ENCODE data around the gene DUOXA2.
A peak's percentile ranks its signal among the peaks of the same experiment; 100 is the strongest.
"Not testable (repeated sequence)": the region's sequence is repeated elsewhere in the genome, so short reads cannot be mapped to it uniquely, and the experiment has no call there.

DUOXA2 gene

DNA sequence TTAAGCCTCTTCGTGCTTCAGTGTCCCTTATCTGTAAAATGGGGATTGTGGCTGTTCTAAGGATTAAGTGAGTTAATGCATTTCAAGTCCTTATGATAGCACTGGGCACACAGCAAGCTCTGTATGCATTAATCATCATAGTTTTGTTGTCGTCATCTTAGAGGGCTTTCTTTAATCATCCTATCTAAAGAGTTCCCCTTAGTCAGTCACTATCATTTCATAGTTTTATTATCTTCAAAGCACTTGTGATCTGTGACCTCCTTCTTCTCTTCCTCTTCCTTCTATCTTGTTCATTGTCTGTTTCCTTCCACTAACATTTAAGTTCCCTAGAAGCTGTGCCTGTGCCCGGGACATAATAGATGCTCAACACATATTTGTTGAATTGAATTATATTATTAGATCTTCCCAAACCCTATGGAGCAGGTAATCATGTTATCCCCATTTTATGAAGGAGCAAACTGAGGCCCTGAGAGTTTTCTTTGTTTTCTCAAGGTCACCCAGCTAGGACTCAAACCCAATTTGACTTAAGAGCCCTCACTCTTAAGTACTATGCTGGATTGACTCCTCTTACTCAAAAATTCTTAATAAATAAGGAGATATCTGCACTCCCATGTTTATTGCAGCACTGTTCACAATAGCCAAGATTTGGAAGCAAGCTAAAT lies 24.3 kb upstream of the DUOXA2 start:
- Mint-ChIP-seq H3K4me3 (no peak overlapping the region), H3K36me3 (no peaks in the 10 kb centered on the region), H3K4me1 (no peaks in the 10 kb centered on the region), H3K9me3 (peaks cover 3% of the 10 kb centered on the region), H3K27ac (no peak overlapping the region), H3K27me3 (peaks cover 41% of the 10 kb centered on the region)
- ATAC-seq = no peak

DNA sequence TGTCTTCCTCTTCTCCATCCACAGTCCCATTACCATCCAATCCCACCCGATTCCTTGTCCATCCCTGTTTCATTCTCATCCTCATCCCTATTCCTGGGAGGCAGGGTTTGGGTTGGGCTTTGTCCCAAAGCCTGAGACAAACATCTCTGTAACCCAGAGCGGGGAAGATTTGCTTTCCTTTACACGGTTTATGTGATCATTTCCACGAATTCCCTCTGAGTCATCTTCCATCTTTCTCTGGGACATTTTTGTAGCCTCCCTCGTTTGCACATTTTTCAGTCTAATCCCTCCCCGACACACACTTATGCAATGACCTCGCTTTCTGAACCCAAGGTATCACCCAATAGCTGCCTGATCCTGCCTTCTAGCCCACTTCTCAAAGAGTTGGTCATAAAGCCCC lies 23.0 kb upstream of the DUOXA2 start:
- H3K36me3 Mint-ChIP-seq = no peaks in the 10 kb centered on the region
- H3K27me3 Mint-ChIP-seq = peaks cover 41% of the 10 kb centered on the region
- H3K27ac Mint-ChIP-seq = no peak overlapping the region
- no peak for ATAC-seq
- peaks cover 3% of the 10 kb centered on the region for H3K9me3 Mint-ChIP-seq
- H3K4me1 Mint-ChIP-seq = no peaks in the 10 kb centered on the region
- no peak overlapping the region for H3K4me3 Mint-ChIP-seq

DNA sequence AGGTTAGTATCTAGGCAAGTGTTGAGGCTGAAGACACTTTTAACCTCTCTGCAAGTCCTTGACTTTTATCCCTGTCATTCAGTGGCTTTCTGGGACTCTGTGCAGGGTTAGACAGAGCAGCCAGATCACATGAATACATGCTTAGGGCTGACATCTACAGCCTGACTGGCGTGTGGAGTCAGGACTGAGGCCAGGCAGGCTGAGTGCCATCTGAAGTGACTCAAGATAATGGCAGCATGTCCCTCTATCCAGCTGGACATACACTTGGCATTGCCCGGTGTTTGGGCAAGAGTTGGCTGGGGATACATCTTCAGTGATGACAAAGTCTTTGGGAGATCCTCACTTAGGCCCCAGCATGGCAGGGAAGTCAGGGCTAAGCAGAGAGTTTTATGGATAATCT lies 22.6 kb upstream of the DUOXA2 start:
- Mint-ChIP-seq H3K4me3 (no peak overlapping the region), H3K27ac (no peak overlapping the region), H3K4me1 (no peaks in the 10 kb centered on the region), H3K27me3 (peaks cover 41% of the 10 kb centered on the region), H3K9me3 (peaks cover 3% of the 10 kb centered on the region), H3K36me3 (no peaks in the 10 kb centered on the region)
- no peak for ATAC-seq

DNA sequence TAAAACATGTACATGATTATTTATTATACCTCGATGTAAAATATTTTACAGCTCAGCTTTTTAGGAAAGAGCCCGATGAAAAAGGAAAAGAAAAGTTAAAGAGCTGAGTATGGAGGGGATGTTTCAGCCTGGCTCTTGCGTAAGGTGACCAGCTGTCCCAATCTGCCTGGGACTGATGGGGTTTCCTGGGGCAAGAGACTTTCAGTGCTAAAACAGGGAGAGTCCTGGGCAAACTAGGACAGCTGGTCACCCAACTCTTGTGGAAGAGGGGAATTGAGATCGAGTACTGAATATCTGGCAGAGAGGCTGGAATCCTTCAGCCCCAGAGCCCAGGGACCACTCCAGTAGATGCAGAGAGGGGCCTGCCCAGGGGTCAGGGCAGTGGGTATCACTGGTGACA lies 21.1 kb upstream of the DUOXA2 start:
- Mint-ChIP-seq H3K36me3 (no peaks in the 10 kb centered on the region), H3K4me3 (no peak overlapping the region), H3K9me3 (peaks cover 3% of the 10 kb centered on the region), H3K27ac (no peak overlapping the region), H3K4me1 (no peaks in the 10 kb centered on the region), H3K27me3 (peaks cover 33% of the 10 kb centered on the region)
- no peak for ATAC-seq

DNA sequence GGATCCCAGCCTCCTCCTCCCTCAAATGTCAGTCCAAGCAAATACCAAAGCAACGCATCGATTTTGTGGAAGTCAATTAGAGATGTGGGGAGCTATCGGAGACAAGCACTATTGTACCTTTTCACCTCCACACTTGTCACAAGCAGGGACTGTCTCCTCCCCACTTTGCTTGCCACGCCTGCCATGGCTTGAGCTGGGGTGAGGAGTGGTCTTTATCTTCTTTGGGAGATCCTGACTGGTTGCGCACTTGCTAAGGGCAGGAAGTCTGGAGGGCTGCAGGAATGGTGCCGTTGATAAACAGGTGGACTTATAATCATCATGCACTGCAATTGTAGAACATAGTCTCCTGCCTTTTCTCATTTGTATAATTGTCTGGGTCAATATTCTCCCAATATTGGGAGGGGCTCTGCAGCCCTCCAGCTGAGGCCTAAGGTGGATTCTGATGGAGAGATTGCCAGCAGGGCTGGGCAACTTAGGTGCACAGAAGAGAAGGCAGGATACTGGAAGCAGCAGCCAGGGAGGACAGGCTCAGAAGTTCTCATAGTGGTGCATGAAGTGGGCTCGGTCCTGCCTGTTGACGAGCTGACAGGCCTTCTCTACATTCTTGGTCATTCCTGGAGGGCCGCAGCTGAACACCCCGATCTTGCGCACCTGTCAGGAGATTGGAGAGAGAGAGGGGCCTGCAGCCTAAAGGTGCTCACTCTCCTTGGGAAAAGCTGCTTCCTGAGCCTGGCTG lies 20.3 kb upstream of the DUOXA2 start:
- no peaks in the 10 kb centered on the region for H3K36me3 Mint-ChIP-seq

DNA sequence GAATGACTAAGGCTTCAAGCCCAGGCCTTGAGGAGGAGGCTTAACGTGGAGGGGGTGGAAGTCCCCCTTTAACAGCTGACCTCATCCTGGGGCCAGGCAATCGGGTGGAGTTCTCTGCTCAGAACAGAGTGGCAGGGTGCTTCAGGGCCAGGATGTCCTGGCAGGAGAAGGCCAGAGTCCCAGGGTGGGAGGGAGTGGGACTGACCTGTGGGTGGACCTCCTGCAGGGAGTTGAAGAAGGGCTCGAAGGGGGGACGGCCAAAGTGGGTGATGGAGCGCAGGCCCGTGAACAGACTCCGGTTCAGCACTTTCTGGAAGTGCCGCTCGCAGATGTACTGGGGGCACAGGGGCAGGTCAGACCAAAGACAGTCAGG lies 19.8 kb upstream of the DUOXA2 start:
- Mint-ChIP-seq H3K27me3 (peaks cover 36% of the 10 kb centered on the region), H3K4me3 (no peak overlapping the region), H3K9me3 (peaks cover 3% of the 10 kb centered on the region), H3K36me3 (no peaks in the 10 kb centered on the region), H3K4me1 (no peaks in the 10 kb centered on the region), H3K27ac (no peak overlapping the region)
- peak; percentile 26 for ATAC-seq

More for the DNA sequence above, 20.3 kb upstream of the DUOXA2 start:
- Mint-ChIP-seq H3K4me1 (no peaks in the 10 kb centered on the region), H3K9me3 (peaks cover 3% of the 10 kb centered on the region), H3K27ac (no peak overlapping the region), H3K4me3 (no peak overlapping the region), H3K27me3 (peaks cover 33% of the 10 kb centered on the region)
- no peak for ATAC-seq

DNA sequence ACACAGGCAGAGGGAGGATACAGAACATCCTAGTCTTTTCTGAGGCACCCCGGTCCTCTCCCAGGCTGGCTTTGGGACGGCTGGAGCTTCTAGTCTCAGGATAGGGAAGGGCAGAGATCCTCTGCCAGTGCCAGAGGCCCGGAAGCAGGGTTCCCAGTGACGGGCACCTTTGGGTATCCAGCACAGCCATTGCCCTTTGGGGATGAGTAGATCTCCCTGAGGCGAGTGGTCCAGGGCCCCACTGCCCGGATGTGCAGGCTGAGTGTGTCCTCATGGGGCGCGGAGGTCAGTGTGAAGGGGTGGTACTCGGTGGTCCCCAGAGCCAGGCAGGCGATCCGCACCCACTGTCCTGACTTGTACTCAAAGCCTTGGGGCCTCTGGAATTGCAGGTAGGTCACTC lies 18.5 kb upstream of the DUOXA2 start:
- Mint-ChIP-seq H3K9me3 (peaks cover 3% of the 10 kb centered on the region), H3K4me3 (no peak overlapping the region), H3K27me3 (peaks cover 41% of the 10 kb centered on the region), H3K36me3 (no peaks in the 10 kb centered on the region), H3K27ac (no peak overlapping the region), H3K4me1 (no peaks in the 10 kb centered on the region)
- no peak for ATAC-seq

DNA sequence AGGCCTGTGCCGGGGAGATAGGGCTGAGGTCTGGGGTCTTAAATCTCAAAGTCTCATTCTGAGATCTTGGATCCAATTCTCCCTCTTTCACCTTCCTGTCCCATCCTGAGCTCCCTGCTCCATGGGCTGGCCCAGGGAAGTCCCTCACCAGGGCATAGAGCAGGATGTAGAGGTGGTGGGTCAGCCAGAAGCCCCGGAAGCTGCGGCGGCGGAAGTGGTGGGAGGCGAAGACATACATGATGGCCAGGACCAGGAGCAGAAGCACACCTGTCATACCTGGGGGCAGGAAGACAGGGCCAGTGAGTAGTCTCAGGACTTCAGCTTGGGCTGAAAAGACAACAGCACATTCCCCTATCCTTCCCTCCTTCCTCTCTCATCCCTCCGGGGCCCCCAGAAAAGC lies 16.7 kb upstream of the DUOXA2 start:
- H3K9me3 Mint-ChIP-seq = peaks cover 3% of the 10 kb centered on the region
- H3K4me1 Mint-ChIP-seq = no peaks in the 10 kb centered on the region
- no peak overlapping the region for H3K27ac Mint-ChIP-seq
- no peaks in the 10 kb centered on the region for H3K36me3 Mint-ChIP-seq
- no peak for ATAC-seq
- H3K27me3 Mint-ChIP-seq = peaks cover 36% of the 10 kb centered on the region
- no peak overlapping the region for H3K4me3 Mint-ChIP-seq

DNA sequence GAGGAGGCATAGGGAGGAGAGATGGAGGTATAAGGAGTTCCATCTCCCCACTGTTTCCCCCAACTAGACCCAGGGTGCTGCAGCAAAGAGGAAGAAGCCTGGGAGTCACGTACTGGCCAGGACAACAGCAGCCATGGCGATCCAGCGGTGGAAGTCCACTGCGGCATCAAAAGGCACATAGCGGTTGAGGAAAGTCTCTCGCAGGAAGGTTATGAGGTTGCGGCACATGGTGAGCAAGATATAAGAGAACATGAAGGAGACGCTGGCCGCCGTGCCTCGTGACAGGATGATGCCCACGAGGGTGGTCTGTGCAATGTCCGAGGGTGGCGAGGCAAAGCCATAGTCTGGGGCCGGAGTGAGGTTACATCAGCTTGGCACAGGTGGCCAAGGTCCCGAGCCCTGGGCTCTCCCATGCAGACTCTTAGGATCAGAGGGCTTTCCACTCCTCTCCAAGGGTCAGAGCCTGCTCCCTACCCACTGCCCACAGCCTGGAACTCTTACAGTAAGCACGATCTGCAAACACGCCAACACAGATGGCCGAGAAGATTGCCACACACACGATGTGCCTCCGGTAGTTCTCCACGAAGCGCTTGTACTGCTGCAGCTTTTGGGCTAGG lies 14.5 kb upstream of the DUOXA2 start:
- Mint-ChIP-seq H3K9me3 (no peaks in the 10 kb centered on the region), H3K4me1 (no peaks in the 10 kb centered on the region), H3K27ac (no peak overlapping the region), H3K27me3 (peaks cover 25% of the 10 kb centered on the region), H3K4me3 (no peak overlapping the region), H3K36me3 (no peaks in the 10 kb centered on the region)
- no peak for ATAC-seq

DNA sequence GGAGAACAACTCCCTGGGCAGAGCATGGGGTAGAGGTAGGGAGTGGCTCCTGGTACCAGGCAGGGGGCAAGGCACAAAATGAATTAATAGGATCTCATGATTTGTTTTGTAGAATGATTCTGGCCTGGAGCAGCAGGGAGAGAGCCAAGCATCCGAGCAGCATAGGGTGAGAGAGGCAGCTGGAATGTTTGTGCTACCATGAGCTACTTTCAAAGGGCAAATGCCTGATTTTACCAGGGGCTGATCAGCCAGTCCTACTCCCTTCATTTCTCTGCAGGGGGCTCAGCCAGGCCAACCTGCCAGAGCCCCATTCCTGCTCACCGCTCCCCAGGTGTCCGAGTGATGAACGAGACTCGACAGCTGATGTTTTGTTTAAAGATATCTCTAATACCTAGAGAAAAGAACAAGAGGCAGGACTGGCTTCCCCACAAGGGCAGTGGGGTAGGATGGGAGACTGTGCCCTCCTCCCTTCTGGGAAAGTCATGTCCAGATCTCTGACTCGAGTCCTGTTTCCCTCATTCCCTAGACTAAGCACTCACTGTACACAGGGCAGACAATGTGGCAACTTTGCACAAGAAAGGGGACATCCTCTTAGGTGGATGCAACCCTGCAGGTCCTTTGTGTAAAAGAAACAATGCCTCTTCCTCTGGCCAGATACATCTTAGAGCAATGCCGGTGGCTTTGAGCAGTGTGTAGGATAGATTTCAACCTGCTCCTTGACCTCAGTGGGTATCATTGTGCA lies 13.1 kb upstream of the DUOXA2 start:
- no peak overlapping the region for H3K4me3 Mint-ChIP-seq
- ATAC-seq = no peak
- H3K4me1 Mint-ChIP-seq = no peaks in the 10 kb centered on the region
- peaks cover 30% of the 10 kb centered on the region for H3K27me3 Mint-ChIP-seq
- H3K36me3 Mint-ChIP-seq = no peaks in the 10 kb centered on the region
- H3K9me3 Mint-ChIP-seq = no peaks in the 10 kb centered on the region
- H3K27ac Mint-ChIP-seq = no peak overlapping the region

DNA sequence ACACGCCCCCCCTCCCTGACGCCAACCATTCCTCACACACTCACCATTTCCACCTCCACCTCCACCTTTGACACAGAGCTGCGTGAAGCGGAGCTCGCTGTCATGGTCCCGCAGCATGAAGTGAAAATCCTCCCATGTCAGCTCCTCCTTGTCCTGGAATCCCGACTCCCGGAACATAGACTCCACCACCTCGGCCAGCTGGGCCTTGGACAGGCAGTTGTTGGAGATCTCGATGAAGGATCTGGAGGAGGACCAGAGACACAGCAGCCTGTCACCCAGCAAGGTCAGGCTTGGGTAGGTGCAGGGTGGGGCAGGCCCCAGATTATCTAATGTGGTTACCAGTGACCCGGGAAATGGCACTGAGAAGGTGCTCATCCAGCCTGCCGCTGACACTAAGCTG lies 12.4 kb upstream of the DUOXA2 start:
- no peaks in the 10 kb centered on the region for H3K9me3 Mint-ChIP-seq
- H3K36me3 Mint-ChIP-seq = no peaks in the 10 kb centered on the region
- H3K27ac Mint-ChIP-seq = no peak overlapping the region
- ATAC-seq = no peak
- H3K27me3 Mint-ChIP-seq = peaks cover 37% of the 10 kb centered on the region
- no peak overlapping the region for H3K4me3 Mint-ChIP-seq
- H3K4me1 Mint-ChIP-seq = no peaks in the 10 kb centered on the region

DNA sequence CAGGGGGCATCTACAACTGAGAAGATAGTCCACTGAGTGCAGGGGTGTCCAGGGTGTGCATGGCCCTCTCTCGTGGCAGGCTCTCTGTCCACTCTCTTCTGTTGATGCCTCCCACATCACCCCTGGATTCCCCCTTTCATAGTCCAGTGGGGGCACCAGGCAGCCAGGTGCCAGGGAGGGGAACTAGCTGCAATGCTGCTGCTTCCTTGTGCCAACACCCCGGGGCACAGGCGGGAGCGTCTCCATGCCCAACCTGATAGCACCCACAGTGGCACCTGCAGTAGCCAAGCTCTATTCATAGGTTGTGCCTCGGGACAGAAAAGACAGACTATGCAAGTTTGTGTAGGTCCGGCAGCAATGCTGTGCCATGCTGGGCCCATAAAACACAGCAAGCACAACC lies 11.9 kb upstream of the DUOXA2 start:
- no peak overlapping the region for H3K27ac Mint-ChIP-seq

DNA sequence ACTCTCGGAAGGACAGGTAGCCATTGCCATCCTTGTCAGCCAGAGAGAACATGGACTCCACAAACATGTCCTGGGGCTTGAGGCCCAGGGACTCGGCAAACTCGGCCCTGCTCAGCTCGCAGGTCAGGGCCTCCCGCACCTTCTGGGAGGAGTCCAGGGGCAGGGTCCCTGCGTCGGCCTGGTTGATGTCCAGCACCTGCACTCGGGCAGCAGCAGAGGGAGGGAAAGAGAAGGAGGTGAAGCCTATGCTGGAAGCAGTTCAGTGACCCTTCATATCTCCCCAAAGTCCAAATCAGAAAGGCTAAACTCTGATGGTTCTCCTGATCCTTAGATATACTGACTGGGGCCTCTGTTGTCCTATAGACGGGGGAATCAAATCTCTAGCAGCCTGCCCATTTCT lies 10.0 kb upstream of the DUOXA2 start:
- H3K4me1 Mint-ChIP-seq, H3K27ac Mint-ChIP-seq, H3K36me3 Mint-ChIP-seq, ATAC-seq, H3K9me3 Mint-ChIP-seq, H3K4me3 Mint-ChIP-seq: not testable (repeated sequence)
- peaks cover 56% of the 10 kb centered on the region for H3K27me3 Mint-ChIP-seq

More for the DNA sequence above, 11.9 kb upstream of the DUOXA2 start:
- Mint-ChIP-seq H3K4me1 (no peaks in the 10 kb centered on the region), H3K9me3 (no peaks in the 10 kb centered on the region), H3K27me3 (peaks cover 41% of the 10 kb centered on the region), H3K4me3 (no peak overlapping the region), H3K36me3 (no peaks in the 10 kb centered on the region)
- no peak for ATAC-seq

DNA sequence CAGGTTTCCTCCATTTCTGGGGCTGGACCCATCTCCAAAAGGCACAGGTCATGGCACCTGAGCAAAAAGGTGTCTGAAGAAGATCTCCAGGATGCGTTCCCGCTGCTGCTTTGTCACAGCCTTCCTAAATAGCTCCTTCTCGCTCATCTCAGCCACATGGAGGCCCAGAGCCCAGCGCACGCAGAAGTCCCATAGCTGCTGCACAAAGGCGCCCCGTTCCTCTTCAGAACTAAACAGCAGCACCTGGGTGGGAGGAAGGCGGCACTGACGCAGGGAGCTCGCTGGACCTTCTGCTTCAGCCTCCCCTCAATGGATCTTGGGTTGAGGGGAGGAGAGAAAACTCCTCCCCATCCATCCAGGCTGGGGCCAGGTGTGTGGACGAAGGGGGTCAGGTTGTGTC lies 8.5 kb upstream of the DUOXA2 start:
- peaks cover 56% of the 10 kb centered on the region for H3K27me3 Mint-ChIP-seq
- no peaks in the 10 kb centered on the region for H3K9me3 Mint-ChIP-seq
- no peak overlapping the region for H3K27ac Mint-ChIP-seq
- no peaks in the 10 kb centered on the region for H3K4me1 Mint-ChIP-seq
- no peak overlapping the region for H3K4me3 Mint-ChIP-seq
- no peak for ATAC-seq
- H3K36me3 Mint-ChIP-seq = no peaks in the 10 kb centered on the region

DNA sequence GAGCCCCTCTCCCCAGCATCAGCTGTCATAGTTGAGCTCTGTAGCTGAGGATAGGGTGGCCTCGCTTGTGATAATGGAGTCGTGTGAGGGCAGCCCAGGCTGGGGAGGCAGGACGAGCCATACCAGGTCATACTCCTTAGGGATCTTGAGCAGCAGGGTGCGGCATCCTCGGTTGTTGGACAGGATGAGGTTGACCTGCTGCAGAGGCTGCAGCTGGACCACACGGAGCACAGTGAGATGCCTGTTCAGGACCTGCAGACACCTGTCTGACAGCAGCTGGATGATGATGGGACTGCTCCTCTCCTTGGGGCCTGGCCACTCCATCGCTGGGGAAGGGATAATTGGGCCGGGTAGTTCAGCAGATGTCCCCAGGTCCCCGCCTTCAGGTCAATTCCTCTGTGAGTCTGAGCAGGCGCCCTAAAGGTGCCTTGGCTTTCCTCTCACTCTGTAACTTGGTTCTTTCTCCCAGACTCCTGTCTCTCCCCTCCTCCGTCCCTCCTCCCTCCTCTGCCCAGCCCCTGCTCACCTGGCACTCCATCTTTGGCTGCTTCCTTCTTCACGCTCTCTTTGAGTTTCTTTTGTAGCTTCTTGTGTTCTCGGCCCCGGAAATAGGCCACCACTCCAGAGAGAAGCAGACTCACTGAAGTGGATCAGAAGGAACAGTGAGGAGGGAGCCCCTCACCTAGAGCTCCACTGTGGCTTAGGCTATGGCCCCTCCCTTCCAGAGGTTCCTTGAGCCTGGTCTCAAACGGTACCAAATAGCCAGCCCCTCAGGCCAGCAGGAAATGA lies 7.9 kb upstream of the DUOXA2 start:
- peaks cover 56% of the 10 kb centered on the region for H3K27me3 Mint-ChIP-seq
- no peak overlapping the region for H3K4me3 Mint-ChIP-seq
- H3K36me3 Mint-ChIP-seq = no peaks in the 10 kb centered on the region
- no peaks in the 10 kb centered on the region for H3K4me1 Mint-ChIP-seq
- no peak for ATAC-seq
- H3K9me3 Mint-ChIP-seq = no peaks in the 10 kb centered on the region
- no peak overlapping the region for H3K27ac Mint-ChIP-seq
